Muscle of arm (tissue), 14 donors: ENCODE measurements around the gene CLCN1. TPM values are rescaled to one million over a fixed set of nuclear protein-coding genes. Genes with fewer than 3 reads are reported as not detected.
"Not testable (repeated sequence)": the region's sequence is repeated elsewhere in the genome, so short reads cannot be mapped to it uniquely, and the experiment has no call there.

Experiments used
- DNase-seq: peaks from one replicate; pipeline ENCODE4 v3.0.0-alpha.2; 2013
- long read RNA-seq, 11 donors: transcript quantifications; one replicate each; lab custom pipeline, GENCODE V29; 2026
- polyA plus RNA-seq, 12 donors: library from polyadenylated mRNA; unstranded; fragments of 120-200 nt; gene quantifications; one replicate each; pipeline ENCODE4 v1.2.1, GENCODE V29; 2013; ENCODE audit not compliant: insufficient read length in 12 of 12

CLCN1 gene
- 1 to 10 TPM in 6 of 12 donors, under 1 TPM in 4, not detected in 2; 0.36 to 4.5 (median 1.9) TPM for polyA plus RNA-seq
- long read RNA-seq, donor 1, result 0 reads
- long read RNA-seq, donor 2, result 0 reads
- long read RNA-seq, donor 3, result 0 reads
- long read RNA-seq, donor 4, result 0 reads
- long read RNA-seq, donor 5, partial matches to known transcripts, result 0 of 1 reads
- long read RNA-seq, donor 5, other reads (novel, unspliced or antisense), result 0 of 1 reads
- long read RNA-seq, donor 6, result 0 reads
- long read RNA-seq, donor 7, result 0 reads
- long read RNA-seq, donor 8, result 0 reads
- long read RNA-seq, donor 9, result 0 reads
- long read RNA-seq, donor 10, result 0 reads
- long read RNA-seq, donor 11, result 0 reads

DNA sequence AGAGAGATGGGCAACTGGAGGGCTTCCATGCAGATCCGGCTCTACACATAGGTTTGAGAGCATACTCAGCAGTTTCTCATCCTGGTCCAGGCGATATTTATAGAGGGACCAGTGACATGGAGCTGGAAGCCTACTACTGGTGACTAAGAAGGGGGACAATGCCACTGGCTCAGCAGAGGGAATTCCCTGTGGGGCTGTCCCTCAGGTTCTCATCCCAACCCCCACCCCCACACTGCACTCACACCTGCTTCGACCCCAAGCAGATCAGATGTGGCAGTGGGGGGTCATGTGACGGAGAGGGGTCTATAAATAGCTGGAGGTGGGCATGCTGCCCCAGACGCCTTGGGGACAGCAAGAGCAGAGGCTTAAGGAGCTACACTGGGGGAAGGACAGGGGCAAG is at the start of gene CLCN1:
CLCN1 (plus strand) TSS at position 336 of the 400 bp plus-strand sequence. CDS start 102 bp downstream, outside the sequence.
- DNase-seq, result no peak

DNA sequence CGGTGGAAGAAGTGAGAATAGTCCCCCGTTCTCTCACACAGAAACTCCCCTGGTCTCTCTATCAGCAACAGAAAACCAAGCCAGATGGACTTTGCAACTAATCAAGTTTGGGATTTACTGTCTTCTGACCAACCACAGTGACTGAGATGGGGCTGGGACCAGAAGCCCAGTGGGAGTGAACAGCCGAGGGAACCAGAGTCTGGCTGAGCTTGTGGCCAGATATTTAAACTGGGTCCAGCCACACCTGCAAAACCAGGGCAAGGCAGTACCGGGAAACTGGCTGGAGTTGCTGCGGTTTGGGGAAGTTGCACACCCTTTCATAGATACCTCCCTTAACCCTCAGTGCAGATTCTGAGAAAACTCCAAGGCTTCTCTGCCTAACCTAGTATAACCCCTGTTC is 46.7 kb upstream of the CLCN1 start:
- DNase-seq, result no peak

- no peak for DNase-seq
Measured at GRCh38 chr7:143271240-143271639, 44.7 kb upstream of the CLCN1 start.

DNA sequence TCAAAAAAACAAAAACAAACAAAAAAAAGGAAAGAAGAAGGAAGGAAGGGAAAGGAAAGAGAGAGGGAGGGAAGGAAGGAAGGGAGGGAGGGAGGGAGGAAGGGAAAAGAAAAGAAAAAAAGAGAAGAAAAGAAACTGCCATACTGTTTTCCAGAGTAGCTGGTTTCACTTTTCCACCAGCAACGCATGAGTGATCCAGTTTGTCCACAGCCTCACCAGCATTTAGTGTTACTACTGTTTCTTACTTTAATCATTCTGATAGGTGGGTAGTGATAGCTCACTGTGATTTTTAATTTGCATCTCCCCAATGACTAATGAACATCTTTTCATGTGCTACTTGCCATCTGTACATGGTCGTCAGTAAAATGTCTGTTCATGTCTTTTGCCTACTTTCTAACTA is 43.0 kb upstream of the CLCN1 start:
- no peak for DNase-seq

DNA sequence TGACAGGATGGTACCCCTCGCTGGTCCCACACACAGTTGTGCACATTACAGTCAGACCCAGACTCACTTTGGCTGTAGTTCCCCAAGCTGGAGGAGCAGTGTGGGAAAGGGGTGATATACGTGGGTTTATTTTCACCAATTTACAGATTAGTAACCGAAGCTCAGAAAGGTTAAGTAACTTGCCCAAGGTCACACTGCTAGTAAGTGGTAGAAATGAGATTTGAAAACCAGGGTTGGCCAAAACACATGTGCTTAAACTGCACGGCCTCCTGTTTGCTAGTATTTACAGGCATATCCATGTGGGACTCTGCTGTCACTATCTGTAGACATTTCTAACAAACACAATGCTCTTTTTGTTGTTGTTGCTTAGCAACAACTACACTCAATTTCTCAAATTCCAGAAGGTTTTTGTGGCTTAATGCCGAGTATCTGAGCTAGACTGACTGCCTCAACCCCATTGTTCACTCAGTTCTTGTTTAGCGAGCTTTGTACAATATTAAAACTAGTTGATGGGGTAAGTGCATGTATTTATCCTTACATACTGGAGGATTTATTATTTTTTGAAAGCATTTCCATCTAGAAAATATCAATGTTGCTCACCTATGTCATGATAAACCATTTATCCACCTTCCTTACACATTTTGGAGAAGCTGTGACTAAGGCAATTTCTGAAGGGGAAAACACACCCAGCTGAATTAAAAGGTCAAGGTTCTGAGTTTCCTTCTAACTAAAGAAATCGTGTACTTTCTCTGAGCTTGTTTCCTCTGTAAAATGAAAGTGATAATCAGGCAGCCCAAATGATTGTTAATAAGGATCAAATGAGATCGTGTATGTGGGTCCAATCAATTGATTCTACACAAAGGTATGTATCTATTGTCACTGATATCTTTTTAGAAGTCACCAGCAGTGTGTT is 36.5 kb upstream of the CLCN1 start:
- peak; percentile 78 for DNase-seq

GRCh38 chr7:143280160-143280559 is 35.8 kb upstream of the CLCN1 start:
- no peak for DNase-seq

DNA sequence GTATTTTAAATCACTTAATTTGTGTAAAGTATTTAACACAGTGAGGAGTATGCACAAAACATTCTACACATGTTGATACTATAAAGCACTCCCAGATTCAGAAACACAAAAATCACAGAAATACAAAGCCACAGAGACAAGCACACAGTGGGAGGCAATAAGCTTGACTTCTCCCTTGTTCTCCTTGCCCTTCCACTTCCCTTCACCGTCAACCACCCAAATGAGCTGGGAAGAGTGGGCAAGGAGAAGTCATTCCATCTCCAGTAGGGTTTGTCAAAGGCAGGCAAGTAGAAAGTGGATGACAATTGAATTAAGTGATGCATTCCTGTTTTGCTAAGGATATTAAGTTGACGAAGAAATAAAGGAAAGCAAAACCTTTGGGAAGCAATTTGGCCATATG is 35.3 kb upstream of the CLCN1 start:
- DNase-seq, result no peak

- DNase-seq, result no peak
Measured at GRCh38 chr7:143281529-143281928, 34.4 kb upstream of the CLCN1 start.

- no peak for DNase-seq
Measured at GRCh38 chr7:143282124-143282523, 33.8 kb upstream of the CLCN1 start.

DNA sequence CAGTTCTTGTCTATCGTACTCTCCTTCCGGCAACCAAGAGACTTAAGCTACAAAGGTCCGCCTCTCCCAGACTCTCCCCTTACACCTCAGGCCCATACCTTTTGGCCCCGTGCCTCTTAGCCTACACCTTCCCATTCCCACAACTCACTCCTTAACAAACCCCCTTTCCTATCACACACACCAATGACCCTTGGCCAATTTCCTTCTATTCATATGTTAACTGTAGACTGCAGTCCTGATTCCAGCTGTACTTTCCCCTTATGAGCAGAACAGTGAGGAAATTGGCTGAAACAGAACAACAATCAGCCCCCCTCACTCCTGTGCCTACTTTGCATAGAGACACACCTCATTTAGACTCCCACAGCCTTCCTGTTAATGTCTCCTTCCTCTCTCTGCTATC is 32.5 kb upstream of the CLCN1 start:
- DNase-seq, result no peak

DNA sequence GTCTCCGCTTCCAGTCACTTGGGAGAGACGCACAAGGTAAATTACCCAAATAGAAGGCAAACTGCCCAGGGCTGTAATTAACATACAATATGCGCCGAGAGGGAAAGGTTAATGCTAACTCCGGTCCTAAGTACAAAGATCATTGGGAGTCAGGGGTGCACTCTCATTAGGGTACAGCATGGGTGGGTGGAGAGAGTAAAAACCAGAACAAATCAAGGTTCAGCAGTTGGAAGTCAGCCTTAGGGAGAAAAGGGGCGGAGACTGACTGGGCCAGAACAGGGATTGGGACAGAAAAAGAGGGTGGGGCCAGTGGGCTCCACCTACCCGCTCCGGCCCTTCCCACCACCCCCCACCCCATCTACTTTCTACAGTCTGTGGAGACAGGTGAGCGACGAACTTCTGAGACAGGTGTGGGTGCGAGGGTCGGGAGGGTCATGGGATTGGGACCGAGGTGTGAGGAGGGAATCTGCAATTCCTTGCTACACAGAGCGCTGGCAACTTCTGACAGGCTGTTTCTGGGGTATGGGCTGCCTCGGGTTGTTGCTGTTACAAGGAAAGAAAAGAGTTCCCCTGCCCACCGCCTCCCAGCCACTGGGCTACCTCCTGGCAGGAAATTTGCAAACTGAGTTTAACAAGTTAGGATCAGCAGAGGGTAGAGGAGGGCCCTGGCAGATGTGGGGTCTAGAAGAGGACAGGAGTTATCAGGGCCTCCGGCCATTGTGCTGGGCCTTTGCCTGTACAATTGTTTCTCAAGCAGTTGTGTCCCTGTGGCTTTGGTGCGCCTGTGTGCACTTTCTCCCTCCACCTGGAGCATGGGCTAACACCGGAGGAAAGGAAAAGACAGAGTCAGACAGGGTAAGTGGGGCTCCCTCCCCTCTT is 31.1 kb upstream of the CLCN1 start, which contains the start of gene TMEM139:
TMEM139 (plus strand) TSS at position 368 of the 879 bp plus-strand sequence. CDS start 1,000 bp downstream, outside the sequence.
- no peak for DNase-seq

GRCh38 chr7:143285470-143285778 is 30.5 kb upstream of the CLCN1 start:
- no peak for DNase-seq

GRCh38 chr7:143285806-143286521 is 29.9 kb upstream of the CLCN1 start:
- DNase-seq, result no peak

DNA sequence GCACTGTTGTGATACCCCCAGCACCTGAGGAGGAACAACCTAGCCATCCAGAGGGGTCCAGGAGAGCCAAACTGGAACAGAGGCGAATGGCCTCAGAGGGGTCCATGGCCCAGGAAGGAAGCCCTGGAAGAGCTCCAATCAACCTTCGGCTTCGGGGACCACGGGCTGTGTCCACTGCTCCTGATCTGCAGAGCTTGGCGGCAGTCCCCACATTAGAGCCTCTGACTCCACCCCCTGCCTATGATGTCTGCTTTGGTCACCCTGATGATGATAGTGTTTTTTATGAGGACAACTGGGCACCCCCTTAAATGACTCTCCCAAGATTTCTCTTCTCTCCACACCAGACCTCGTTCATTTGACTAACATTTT is 29.4 kb upstream of the CLCN1 start:
- no peak for DNase-seq

- no peak for DNase-seq
Measured at GRCh38 chr7:143287339-143287934, 28.5 kb upstream of the CLCN1 start.

DNA sequence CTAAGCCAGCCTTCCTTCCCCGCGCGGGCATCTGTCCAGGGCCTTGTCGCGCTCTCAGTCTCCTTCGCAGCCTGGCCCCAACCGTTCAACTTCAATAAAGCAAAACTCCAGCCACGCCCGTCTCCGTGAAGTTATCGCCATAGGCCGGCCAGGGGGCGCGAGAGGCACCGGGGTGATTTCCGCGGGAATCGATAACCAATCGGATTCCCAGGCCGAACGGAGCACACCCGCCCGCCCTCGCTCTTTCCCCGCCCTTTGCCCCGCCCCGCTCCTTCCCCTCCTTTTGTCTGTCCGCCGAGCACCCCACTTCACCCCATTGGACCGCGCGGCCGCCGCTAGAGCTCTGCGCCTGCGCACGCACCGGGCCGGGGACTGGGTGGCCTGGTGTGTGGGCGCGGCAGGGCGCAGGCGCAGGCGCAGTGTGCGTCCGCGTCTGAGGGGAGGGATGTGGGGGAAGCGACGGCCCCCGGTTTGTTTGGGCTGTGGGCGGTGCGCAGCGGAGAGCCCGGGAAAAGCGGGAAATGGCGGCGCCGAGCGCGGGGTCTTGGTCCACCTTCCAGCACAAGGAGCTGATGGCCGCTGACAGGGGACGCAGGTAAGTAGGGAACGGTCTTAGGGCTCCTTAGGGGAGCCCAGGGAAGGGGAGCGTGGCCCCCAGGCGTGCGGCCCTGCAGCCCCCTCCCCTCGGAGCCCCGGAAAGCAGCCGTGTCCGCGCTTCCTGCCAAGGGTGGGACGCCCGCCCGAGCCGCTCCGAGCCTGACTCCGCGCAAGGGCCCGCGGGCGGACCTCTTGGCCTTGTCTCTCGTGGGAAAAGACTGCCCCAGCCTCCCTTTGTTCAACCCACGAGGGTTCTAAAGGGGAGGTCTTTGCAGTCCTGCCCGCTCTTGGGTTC is 27.7 kb upstream of the CLCN1 start, which contains the start of gene CASP2:
CASP2 (plus strand) TSS at position 417 of the 892 bp plus-strand sequence; CDS start at position 522, 105 bp downstream.
- peak; percentile 97 for DNase-seq

DNA sequence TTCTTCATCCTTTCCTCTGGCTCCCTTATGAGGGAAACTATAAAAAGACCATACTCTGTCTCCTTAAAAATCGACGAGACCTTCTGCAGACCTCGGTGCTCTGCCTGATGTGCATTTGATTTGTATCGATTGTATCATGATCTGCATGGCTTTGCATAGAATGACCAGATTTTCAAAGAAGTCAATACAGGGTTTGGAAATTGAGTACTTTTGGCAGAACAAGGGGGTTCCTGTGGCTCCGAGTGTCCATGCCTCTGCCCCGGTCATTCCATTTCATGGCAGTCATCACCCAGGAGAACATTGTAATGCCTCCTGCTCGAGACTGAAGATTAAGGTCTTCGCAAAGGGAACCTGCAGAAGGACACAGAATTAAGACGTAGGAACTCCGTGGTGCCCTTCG is 27.1 kb upstream of the CLCN1 start:
- DNase-seq, result no peak

DNA sequence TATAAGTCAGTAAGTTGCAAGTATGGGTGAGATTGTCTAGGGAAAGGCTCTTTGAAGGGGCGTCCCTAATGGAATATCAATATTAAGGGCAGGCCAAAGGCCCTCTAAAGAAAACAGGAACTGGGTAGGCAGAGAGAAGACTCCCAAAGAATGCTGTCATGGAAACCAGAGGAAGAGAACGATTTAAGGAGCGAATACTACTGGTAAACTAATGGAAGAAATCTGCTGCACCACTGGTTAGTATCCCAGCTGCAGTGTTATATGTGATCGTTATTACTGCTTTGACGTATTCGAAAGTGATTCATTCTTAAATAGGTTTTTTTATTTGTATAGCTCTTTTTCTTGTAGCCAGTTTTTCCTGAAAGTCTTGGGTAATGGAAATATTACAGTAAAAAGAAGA is 26.5 kb upstream of the CLCN1 start:
- no peak for DNase-seq

DNA sequence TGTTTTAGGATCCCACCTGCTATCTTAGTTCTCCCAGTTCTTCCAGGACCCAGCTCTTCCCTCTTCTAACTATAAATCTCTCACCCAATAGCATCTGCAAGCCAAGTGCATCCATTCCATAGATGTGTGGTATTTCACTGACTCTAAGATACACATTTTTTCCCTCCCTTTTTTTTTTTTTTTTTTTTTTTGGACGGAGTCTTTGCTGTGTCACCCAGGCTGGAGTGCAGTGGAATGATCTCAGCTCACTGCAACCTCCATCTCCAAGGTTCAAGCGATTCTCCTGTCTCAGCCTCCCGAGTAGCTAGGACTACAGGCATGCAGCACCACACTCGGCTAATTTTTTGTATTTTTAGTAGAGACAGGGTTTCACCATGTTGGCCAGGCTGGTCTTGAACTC is 26.0 kb upstream of the CLCN1 start:
- not testable (repeated sequence) for DNase-seq

DNA sequence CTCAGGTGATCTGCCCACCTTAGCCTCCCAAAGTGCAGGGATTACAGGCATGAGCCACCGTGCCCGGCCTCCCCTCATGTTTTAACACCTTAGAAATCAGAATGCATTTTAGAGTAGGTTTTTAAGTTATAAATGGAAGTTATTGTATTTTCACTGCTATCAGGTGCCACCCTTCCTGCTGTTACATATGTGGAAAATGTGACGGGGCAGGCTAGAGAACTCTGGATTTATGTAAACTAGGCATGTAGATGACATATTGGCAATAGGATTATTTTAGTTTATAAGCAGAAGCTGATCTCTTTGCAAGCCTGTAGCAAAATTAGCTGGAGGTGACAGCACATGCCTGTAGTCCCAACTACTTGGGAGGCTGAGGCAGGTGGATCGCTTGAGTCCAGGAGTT is 25.6 kb upstream of the CLCN1 start:
- DNase-seq, result no peak
